Measurements from ENCODE around the gene ZP1.

GRCh38 chr11:60879104-60879503, 11.8 kb downstream of the ZP1 start:
- no peak for TF ChIP-seq CTCF (IDR thresholded peaks at IDR 0.05 in 8 of 11, conservative IDR thresholded peaks at IDR 0.05 in 3 of 11)
- TF ChIP-seq POLR2A (IDR thresholded peaks at IDR 0.05), result no peak

Measured in spleen (tissue), 7 donors.